HG02642 (cell line): ENCODE results near the gene MED10.

Source experiments
- ATAC-seq: cut with Tn5 transposase; IDR thresholded peaks from one replicate; pipeline ENCODE4 v1.9.1; 2021; ENCODE audit warnings: mild to moderate bottlenecking; ENCODE audit not compliant: unreplicated experiment, poor library complexity

The MED10 gene

DNA sequence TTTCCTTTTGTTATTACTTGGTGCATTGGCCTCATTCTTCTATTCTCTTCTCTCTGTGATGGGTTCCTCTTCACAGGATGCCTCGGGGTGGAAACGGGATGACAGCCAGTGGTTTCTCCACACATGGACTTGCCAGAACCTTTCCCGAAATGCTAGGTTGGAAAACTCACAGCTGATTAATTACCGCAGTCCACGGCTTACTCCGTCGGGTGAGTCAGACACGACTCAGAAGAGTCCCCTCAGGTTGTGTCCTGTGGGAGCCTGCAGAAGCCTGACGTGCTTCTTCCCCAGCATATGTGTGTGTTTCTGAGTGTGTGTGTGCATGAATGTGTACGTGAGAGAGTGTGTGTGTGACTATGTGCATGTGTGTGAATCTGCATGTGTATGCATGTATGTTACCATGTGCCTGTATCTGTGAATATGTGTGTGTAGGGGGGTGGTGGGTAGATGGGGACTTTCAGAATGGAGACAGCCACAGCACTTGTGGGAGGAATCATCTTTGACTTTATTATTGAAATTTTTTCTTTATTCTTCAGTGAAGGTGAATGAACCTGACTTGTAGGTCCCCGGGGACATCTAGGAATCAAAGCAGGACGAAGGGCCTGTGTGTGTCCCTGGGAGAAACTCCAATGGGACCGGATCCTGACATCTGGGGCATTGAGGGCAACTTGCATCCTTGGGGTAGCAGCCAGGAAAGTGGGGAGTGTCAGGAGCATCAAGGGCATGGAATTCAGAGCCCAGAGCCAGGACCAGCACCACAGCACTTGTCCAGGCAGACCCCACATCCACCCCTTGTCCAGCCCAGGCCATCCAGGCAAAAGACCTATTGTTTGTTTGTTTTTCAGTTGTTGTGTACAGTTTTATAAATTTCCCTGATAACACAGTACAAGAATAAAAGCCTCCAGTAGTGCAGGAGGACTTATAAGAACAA, 21.9 kb upstream of the MED10 start:
- no peak for ATAC-seq

DNA sequence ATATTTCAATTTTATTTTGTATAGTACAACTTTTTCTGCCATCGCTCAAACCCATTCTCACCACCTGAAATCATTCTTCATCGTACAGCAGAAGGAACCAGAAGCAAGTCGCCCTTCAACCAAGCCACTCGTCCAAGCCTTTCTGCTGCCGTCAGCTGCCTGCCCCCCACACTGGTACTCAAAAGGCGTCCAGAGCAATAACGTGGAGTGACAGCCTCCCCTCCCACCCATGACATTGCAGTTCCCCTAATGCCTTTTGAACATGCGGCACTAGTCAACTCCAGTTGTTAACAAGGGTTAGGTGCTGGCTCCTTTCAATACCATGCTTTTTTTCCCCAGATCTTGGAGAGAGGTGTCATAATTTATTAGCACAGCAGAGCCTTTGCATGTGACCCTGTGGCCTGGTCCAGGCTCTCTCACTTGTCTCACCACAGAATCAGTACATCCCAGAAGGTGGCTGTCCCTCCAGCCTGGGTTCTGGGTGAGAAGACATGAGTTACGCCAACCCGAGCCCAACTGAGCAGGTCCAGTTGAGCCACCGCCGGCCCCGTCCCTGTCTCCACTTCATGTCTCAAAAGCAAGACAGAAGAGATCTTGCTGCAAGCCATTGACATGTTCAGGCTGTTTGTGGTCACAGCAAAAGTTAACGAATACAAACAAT, 20.4 kb upstream of the MED10 start:
- ATAC-seq = no peak

DNA sequence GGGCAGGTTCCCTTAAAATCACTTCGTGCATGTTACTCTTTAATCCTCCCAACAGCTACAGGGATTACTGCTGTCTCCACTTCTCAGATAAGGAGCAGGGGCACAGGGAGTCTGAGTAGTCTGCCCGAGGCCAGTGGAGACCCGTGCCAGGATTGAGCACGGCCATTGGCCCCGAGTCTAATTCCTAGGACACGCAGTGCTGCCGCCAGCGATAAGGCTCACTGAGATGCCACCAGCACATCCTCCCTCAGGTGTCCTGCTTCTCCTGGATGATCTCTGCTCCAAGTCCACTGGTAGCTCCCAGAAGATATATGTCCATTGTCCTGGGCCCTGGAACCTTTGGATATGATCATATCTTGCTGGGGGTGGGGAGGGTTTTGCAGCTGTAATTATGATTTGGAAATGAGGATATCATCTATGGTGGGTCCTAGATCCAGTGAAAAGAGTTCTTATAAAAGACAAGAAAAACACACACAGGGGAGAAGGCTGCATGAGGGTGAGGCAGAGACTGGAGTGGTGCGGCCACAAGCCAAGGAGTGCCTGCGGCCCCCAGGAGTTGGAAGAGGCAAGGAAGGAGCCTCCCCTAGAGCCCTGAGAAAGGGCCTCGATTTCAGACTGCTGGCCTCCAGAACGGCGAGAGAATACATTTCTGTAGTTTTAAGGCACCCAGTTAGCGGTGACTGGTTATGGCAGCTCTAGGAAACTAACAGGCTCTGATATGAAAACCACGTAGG, 19.4 kb upstream of the MED10 start:
- ATAC-seq = no peak

DNA sequence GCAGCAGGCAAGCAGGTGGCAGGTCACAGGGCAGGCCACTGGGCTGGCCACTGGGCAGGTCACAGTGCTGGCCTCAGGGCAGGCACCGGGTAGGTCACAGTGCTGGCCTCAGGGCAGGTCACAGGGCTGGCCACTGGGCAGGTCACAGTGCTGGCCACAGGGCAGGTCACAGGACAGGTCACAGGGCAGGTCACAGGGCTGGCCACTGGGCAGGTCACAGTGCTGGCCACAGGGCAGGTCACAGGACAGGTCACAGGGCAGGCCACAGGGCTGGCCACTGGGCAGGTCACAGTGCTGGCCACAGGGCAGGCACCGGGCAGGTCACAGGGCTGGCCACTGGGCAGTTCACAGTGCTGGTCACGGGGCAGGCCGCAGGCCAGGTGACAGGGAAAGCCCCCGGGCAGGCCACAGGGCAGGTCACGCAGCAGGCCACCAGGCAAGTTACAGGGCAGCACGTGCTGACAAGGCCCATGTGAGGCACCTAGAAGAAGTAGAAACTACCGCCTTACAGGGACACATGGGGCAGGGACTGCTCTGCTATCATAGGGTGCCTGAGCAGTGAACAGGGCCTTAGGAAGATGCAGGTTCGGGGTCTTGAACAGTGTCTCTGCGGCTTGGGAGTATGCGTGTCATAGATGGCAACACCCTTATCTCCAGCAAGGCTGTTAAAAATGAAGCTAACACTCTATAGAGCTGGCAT, 18.6 kb upstream of the MED10 start:
- ATAC-seq = no peak

DNA sequence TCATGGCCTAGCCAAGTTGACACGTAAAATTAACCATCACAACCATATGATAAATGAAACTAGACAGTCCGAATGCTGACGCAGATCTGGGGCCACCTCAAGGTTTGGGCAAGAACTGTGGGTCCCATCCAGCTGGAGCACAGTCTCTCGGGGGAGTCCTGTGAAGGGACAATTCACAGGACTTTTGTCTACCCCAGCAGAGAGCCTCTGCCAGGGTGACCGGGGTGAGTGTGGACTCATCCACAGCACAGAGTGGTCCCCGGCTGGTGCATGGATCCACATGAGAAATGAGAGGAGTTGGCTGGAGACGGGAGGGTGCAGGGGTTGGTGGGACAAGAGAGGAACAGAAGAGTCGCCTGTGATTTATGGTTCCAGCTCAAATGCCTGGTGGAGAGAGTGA, 17.7 kb upstream of the MED10 start:
- ATAC-seq = no peak

DNA sequence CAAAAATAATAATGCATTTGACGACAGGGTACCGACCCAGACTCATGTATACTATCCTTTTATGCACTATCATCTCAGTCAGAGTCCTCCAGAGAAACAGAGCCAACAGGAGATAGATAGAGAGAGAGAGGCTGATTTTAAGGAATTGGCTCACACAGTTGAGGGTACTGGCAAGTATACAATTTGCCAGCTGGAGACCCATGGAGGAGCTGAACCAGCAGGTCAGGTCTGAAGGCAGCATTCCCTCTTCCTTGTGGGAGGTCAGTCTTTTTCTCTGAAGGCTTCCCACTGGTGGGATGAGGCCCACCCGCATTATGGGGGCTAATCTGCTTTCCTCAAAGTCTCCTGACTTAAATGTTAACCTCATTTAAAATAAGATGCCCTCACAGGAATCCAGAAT, 17.3 kb upstream of the MED10 start:
- no peak for ATAC-seq

DNA sequence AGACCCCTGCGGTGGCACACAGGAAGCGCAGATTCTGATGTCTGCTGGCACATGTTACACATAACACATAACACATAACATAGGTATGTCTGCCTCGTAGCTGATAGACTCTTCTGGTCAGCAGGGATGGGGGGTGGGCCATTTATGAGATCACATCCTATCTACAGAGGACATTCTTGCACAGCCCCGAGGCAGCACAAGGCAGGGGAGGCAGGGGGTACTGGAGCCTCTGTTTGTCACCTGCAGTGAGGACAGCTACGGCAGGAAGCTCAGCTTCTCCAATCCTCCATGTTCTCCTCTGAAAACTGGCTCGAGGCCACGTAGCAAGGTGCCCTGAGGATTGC, 16.7 kb upstream of the MED10 start:
- no peak for ATAC-seq

DNA sequence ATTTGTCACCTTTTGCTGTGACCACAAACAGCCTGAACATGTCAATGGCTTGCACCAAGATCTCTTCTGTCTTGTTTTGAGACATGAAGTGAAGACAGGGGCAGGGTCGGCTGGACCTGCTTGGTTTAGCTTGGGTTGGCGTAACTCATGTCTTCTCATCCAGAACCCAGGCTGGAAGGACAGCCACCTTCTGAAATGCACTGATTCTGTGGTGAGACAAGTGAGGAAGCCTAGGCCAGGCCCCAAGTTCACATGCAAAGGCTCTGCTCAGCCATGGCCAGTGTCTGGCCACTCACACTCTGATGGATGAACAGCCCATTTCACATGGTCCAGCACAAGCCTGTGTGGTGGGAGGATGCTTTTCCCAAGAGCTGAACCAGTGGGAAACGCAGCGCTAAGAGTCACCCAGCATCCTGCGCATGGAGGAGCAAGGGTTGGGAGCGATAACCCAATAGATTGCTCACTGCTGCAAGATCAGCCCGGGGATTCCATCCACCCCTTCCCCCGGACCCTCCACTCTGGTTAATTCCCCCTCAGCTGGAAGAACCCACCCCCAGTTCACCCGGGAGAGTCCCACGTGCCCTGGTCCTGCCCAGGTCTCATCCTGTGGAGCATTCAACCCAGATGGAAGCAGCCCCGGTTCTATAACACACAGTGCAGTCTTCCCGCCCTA, 16.2 kb upstream of the MED10 start:
- ATAC-seq = no peak

DNA sequence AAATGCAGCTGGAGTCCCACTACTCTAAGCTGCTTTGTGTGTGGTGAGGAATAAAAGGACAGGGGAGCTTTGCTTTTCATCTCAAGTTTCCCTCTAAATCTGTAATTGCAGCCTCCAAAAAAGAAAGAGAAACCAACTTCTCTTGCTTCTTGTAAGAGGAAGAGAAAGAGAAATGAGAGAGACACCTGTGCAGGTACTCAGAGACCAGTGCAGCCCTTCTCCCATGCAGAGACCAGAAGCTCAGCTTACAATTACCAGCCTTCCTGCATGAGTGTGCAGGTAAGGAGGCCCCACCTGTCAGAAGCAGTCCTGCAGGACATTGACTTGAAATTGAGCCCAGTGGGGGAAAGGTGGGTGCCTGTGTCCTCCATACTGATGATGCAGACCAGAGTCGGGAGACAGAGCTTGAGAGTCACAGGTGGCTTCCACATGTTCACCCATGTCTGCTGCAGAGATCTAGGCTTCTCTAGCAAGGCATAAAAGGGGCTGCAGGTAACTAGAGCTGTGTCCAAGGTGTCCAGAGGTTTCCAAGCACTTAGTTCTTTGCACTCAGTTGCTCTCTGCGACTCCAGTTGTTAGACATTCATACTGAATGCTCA, 15.3 kb upstream of the MED10 start:
- ATAC-seq = peak; percentile 63

DNA sequence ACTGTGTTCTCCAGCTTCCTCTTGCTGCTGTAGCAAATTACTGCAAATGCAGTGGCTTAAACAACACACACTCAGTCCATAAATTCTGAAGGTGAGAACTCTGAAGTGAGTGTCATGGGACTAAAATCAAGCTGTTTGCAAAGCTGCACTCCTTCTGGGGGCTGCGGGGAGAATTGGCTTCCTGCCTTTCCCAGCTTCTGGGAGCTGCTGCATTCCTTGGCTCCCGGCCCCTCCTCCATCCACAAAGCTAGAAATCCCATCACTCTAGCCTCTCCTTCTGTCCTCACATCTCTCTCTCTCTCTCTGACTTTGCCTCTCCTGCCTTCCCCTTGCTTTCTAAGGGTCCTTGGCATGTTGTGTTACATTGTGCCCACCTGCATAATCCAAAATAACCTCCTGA, 14.2 kb upstream of the MED10 start:
- ATAC-seq = no peak

DNA sequence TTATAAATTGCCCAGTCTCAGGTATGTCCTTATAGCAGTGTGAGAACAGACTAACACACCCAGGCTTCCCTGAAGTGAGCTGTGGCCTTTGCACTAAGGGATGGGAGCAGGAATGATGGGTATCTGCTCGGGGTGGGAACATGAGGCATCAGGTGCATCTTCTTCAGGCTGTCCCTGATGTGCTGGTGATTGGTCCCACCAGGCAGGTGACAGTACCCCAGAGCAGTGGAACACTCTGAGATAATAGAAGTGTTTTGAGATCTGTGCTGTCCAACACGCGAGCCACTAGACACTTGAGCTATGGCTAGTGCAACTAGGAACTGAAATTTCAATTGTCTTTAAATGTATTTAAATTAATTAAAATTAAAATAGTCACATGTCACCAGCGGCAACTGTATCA, 12.8 kb upstream of the MED10 start:
- ATAC-seq = no peak

DNA sequence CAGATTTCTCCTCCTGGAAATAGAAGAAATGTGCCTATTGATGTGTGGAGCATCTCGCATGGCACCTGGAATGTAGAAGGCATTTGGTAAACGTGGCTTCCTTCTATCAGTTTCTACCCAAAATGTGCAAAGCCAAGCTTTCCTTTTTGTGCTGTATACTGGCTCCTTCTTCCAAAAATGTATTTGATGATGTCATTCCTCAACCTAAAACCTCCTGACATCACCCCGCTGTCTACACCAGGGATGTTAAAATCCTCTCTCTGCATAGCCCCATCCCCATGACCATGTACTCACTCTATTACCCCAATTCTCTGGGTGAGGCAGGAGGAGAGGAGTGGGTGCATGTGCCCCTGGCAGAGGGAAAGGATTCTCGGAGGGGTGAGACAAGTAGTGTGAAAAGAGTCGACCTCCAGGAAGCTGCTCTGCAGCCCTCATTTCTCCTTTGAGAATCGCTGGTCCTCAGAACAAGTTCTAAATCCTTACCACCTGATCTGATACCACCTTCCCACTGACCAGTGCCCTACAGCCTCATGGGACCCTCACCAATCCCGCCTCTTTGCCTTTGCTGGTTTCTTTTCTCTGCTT, 11.7 kb upstream of the MED10 start:
- no peak for ATAC-seq

DNA sequence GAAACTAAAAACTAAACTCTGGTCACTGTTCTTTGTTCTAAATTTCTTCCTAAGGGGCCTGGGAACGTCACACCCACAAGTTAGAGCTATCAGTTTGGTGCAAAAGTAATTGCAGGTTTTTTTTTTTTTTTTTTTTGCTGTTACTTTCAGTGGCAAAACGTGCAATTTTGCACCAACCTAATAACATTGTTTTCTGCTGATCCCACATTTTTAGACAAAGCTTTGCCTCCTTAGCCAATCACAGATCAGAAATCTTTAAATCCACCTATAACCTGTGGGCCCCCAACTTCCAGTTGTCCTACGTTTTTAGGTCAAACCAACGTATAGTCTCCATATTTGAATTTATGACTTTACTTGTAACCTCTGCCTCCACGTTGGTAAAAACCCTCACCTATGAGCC, 11.1 kb upstream of the MED10 start:
- ATAC-seq = no peak

DNA sequence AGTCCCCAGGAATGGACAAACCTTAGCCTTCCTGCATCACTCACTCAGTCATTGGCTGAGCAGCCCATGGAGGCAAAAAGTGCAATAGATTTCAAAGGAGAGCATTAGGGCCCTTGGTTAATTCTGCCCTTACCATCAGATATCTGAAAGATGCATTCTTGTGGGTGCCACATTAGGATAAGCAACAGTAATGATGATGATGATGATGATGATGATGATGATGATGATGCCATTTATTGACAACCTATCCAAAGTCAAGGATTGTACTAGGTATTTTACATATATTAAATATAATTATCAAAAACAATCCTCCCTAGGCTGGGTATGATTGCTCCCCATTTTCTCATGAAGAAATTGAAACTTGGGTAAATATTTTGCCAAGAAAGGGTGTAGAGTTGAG, 9.6 kb upstream of the MED10 start:
- no peak for ATAC-seq

DNA sequence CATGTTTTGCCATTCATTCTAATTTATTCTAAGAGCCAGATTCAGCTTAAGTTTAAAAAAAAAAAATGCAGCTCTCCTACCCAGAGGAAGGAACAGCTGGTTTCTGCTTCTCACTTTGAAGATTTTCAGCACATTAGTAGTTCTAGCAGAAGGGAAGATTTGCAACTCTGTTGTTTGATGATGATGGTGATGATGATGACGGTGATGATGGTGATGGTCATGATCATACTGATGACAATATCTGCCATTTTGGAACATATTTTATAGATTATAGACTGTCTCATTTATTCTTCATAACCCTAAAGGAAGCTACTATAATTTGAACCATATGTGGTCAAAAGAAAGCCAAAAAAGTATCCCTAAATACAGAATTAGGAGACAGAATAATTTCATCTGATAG, 7.9 kb upstream of the MED10 start:
- no peak for ATAC-seq

DNA sequence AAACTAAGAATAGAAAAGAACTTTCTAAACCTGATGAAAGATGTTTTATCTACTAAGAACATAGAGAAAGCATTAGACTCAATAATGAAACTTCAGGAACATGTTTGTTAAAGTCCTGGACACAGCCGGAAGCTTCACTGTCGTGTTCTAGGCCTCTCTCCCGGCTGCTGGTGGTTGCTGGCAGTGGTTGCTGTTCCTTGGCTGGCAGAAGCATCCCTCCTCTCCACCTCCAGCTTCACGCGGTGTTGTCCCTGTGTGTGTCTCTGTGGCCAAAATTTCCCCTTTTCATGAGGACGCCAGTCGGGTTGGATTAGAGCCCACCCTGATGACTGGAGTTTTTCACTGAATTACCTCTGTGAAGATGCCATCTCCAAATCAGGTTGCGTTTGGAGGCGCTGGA, 6.5 kb upstream of the MED10 start:
- ATAC-seq = no peak

DNA sequence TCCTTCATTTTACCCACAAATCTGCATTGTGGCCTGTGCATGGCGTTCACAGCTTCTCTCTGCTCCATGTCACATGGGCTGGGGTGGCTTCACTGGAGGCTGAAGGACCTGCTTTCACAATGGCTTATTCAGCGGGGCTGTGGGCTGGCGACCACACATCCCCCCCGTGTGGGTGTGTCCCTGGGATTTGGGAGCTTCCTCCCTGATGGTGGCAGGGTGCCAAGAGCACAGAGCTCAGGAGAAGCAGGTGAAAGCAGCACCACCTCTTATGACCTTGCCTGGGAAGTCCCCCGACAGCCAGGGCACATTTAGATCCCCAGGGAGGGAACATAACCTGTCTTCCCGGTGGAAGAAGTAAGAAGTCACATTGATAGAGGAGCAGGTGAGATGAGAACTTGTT, 5.0 kb upstream of the MED10 start:
- no peak for ATAC-seq

DNA sequence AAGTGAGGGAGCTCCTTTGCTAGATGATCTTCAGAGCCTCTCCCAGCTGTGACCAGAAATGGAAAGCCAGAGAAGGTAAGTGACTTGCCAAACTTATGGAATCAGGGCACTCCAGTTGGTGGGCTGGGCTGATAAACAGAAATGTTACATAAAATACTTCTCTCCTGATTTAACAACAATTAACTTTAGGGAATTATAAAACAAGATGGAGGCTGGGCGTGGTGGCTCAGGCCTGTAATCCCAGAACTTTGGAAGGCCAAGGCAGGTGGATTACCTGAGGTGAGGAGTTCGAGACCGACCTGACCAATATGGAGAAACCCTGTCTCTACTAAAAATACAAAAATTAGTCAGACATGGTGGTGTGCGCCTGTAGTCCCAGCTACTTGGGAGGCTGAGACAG, 899 bp upstream of the MED10 start:
- no peak for ATAC-seq

DNA sequence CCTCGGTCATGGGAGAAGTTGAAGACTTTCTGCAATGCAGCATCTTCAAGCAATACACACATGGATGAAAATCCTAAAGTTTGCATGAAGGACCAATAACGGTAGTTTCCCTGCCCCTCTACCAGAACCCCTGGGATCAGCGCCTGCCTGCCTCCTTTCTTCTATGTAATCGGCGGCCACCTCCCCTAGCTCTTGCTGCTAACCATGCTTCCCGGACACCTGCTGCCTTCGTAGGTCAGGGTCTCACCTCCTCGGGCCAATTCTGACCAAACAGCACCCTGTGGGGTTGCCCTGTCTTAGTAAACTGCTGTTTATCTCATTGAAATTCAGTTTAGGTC, 388 bp upstream of the MED10 start:
- ATAC-seq = peak; percentile 32

DNA sequence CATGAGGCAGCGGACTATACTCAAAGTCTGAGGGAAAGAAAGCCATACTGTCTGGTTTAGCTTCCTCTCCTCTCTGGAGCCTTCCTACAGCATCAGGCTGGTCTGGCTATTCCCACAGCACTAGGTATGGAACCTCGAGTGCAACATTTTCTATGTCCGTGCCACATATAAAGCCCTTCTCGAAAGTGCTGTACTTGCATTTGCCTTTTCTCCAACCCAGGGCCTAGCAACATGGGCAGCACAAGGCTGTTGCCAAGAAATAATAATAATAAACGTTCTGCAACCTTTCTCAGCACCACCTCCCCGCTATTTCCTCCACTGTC, 804 bp downstream of the MED10 start:
- no peak for ATAC-seq
